ENCODE data around the gene UNC93B1. TPM values are rescaled to one million over a fixed set of nuclear protein-coding genes. Genes with fewer than 3 reads are reported as not detected.

The UNC93B1 gene
- polyA plus RNA-seq, 1 experiment = 38.0 TPM

DNA sequence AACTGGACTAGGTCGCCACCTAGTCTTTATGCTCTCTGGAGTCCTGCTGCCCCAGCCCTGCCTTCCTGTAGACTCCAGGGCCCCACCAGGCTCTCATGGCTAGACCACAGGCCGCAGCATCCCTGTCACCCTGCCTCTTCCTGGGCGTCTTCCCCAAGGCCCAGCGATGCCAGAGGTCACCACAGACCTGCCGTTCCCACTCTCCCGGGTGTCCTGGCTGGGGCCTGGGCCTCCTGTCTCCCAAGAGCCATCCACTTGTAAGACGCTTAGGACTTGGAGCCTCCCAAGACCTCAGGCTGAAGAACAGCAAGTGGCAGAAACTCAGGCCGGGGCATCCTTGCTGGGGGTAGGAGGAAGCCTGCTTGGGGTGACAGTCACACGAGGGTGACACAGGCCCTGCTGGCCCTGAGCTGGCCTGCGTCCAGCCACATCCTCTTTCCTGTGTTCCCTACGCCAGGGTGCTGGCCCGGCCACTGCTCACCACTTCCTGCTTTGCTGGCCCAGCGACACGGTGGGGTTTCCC is 32.9 kb upstream of the UNC93B1 start:
- Histone ChIP-seq H3K4me3 (ENCODE audit: low read depth, low read length) (no peak overlapping the region), H3K27me3 (ENCODE audit: control insufficient read depth, insufficient read depth, low read length) (no peaks in the 10 kb centered on the region), H3K36me3 (ENCODE audit: control insufficient read depth, insufficient read depth, low read length) (peaks cover 18% of the 10 kb centered on the region)
- CTCF ChIA-PET = interaction anchor here (1.6 kb wide), 1 partner anchor 22 kb away, joined by 3 read pairs; no protein-coding TSS in a partner anchor
- no peak for TF ChIP-seq CTCF (IDR thresholded peaks at IDR 0.05; ENCODE audit: insufficient read depth, low read depth, low read length)
- POLR2A ChIA-PET = no interaction called here
- DNase-seq (ENCODE audit: low read depth) = no peak

GRCh38 chr11:68036141-68036716 is 32.3 kb upstream of the UNC93B1 start:
- CTCF ChIA-PET = no interaction called here
- Histone ChIP-seq H3K4me3 (ENCODE audit: low read depth, low read length) (no peak overlapping the region), H3K36me3 (ENCODE audit: control insufficient read depth, insufficient read depth, low read length) (peaks cover 18% of the 10 kb centered on the region), H3K27me3 (ENCODE audit: control insufficient read depth, insufficient read depth, low read length) (no peaks in the 10 kb centered on the region)
- no peak for DNase-seq (ENCODE audit: low read depth)
- POLR2A ChIA-PET = no interaction called here
- TF ChIP-seq CTCF (IDR thresholded peaks at IDR 0.05; ENCODE audit: insufficient read depth, low read depth, low read length) = no peak

DNA sequence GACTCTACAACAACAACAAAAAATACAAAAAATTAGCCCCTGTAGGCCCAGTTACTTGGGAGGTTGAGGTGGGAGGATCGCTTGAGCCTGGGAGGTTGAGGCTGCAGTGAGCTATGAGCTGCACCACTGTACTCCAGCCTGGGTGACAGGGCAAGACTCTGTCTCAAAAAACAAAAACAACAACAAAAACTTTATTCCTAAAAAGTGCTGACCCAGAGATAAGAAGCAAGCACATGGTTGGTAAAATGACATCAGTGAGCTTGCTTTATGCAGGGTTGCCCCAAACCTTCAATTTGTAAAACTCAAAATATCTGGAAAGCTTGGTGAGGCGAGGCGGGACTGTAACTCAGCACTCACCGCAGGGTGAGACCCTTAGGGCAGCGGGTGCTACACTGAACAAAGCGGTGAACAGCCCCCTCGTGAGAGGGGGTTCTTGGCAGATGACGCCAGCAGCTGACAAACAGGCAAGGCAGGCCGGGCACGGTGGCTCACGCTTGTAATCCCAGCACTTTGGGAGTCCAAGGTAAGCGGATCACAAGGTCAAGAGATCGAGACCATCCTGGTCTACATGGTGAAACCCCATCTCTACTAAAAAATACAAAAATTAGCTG is 31.5 kb upstream of the UNC93B1 start:
- H3K27me3 ChIP-seq (ENCODE audit: control insufficient read depth, insufficient read depth, low read length) = no peaks in the 10 kb centered on the region
- no peak for TF ChIP-seq CTCF (IDR thresholded peaks at IDR 0.05; ENCODE audit: insufficient read depth, low read depth, low read length)
- no peak for DNase-seq (ENCODE audit: low read depth)
- CTCF ChIA-PET = no interaction called here
- POLR2A ChIA-PET = interaction anchor here (0.7 kb wide), 1 partner anchor 345 kb away, joined by 16 read pairs; no protein-coding TSS in a partner anchor
- no peak overlapping the region for H3K4me3 ChIP-seq (ENCODE audit: low read depth, low read length)
- peaks cover 17% of the 10 kb centered on the region for H3K36me3 ChIP-seq (ENCODE audit: control insufficient read depth, insufficient read depth, low read length)

DNA sequence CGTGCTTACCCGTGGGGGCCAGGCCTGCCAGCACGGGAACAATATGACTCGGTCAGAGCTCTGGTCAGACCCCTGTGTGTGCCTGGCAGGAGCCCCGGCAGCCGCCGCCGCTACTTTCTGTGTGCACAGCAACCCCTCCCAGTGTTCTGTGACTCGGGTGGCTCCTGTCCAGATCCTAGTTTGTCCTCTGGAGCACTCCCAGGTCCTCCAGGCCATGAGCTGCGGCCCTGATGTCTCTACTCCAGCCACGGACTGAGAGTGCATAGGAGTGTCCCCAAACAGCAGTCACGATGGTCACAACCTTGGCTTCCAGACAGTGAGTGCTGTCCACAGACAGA is 29.8 kb upstream of the UNC93B1 start:
- H3K27me3 ChIP-seq (ENCODE audit: control insufficient read depth, insufficient read depth, low read length) = no peaks in the 10 kb centered on the region
- H3K36me3 ChIP-seq (ENCODE audit: control insufficient read depth, insufficient read depth, low read length) = peaks cover 17% of the 10 kb centered on the region
- no peak for TF ChIP-seq CTCF (IDR thresholded peaks at IDR 0.05; ENCODE audit: insufficient read depth, low read depth, low read length)
- no peak overlapping the region for H3K4me3 ChIP-seq (ENCODE audit: low read depth, low read length)
- no peak for DNase-seq (ENCODE audit: low read depth)
- ChIA-PET POLR2A (no interaction called here), CTCF (no interaction called here)

GRCh38 chr11:68032997-68033707 is 29.3 kb upstream of the UNC93B1 start:
- peaks cover 17% of the 10 kb centered on the region for H3K36me3 ChIP-seq (ENCODE audit: control insufficient read depth, insufficient read depth, low read length)
- CTCF ChIA-PET = no interaction called here
- no peaks in the 10 kb centered on the region for H3K27me3 ChIP-seq (ENCODE audit: control insufficient read depth, insufficient read depth, low read length)
- POLR2A ChIA-PET = no interaction called here
- no peak for TF ChIP-seq CTCF (IDR thresholded peaks at IDR 0.05; ENCODE audit: insufficient read depth, low read depth, low read length)
- DNase-seq (ENCODE audit: low read depth) = no peak
- H3K4me3 ChIP-seq (ENCODE audit: low read depth, low read length) = no peak overlapping the region

All from BJ (cell line).